GM18526 (cell line): ENCODE measurements around the gene STARD7.

Experiments used
- POLR2A ChIP-seq: IDR thresholded peaks from 3 replicates; pipeline ENCODE4 v1.6.1; 2011; ENCODE audit not compliant: insufficient read length; ENCODE audit errors: extremely low read depth

The STARD7 gene

DNA sequence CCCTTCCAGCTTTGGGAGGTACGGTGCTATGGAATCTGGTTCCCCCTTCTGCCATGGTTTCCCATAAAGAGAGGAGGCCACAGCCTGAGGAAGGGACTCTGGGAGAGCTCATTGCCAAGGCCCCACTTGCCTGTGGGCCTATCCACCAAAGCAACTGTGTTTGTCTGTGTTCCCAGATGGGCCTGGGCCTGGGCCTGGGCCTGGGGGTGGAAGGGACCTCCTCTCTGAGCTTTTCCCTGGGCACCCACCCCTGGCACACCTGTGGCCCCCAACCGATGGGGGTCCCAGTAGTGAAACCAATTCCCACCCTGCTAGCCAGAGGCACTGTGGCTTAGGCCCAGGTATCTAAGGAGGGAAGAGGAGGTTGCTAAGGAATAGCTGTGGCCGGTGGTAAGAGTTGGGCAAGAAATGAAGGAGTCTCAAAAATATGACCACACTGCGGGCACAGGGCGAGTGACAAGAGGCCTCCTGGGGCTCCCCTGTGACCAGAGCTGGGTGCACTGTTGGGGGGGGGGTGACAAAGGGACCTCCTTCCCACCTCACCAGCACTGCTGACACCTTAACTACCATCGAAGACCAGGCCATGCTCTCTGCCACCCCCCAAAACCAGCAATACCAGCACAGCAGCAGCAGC is 58.5 kb downstream of the STARD7 start:
- no peak for TF ChIP-seq POLR2A

- peak; percentile 58 for TF ChIP-seq POLR2A
Observed at GRCh38 chr2:96148410-96149217, 60.0 kb downstream of the STARD7 start.

- no peak for TF ChIP-seq POLR2A
Observed at GRCh38 chr2:96147593-96148201, 60.9 kb downstream of the STARD7 start.

DNA sequence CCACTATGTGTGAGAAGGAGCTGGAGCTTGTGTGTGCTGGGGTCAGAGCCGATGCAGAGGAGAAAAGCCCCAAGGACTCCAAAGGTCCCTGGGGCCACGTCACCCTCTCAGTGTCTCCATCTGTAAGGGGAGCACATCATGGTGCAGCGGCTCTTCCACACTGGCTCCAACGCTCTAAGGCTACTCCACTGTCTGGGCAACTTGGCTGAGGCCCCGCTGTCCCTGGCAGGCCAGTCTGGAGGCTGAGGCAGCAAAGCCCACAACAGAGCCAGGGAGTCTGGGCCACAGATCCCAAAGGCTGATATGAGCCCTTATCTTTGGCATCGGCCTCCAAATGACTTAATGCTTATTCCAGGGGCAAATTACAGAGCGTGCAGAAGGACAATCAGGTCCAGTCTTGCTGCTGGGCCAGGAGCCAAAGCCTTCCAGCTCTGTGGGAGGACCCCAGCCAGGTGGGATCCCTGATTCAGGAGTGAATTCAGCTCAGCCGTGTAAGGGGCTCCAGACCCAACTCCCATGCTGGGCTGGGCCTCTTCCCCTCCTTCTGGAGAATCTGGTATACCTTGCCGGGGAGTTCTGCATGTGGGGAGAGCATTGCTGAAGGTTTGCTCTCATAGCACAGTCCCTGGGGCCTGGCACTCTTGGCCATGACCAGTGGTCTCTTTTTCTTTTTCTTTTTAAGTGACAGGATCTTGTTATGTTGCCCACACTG is 61.6 kb downstream of the STARD7 start:
- TF ChIP-seq POLR2A: no peak

GRCh38 chr2:96146153-96146880 is 62.3 kb downstream of the STARD7 start:
- TF ChIP-seq POLR2A: peak; percentile 49

- no peak for TF ChIP-seq POLR2A
Observed at GRCh38 chr2:96145848-96146152, 62.8 kb downstream of the STARD7 start.

GRCh38 chr2:96145036-96145847 is 63.4 kb downstream of the STARD7 start, which contains the start of gene DUSP2:
Gene DUSP2, minus strand, starts transcription at chr2:96145440. Its CDS starts 86 bp downstream, at chr2:96145354.
- TF ChIP-seq POLR2A: peak; percentile 100

GRCh38 chr2:96144481-96145035 is 64.1 kb downstream of the STARD7 start:
- peak; percentile 45 for TF ChIP-seq POLR2A

DNA sequence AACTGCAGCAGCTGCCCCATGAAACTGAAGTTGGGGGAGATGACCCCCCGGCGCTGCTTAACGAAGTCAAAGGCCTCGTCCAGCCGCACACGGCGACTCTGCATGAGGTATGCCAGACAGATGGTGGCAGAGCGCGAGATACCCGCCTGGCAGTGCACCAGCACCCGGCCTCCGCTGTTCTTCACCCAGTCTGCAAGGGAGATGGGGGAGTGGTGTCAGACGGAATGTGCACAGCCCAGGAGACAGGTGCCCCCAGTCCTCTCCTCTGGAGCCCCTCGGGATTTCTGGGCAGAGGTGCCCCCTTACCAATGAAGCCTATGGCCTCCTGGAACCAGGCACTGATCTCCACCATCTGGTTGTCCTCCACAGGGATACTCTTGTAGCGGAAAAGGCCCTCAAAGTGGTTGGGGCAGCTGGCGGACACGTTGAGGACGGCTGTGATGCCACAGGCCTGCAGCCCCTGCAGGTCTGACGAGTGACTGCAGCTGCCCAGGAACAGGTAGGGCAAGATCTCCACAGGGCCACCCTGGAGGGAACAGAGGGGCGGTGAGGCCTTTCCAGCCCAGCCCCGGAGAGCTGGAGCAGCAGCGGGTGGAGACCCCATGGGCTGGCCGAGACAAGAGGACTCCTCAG is 64.7 kb downstream of the STARD7 start:
- TF ChIP-seq POLR2A: no peak

- TF ChIP-seq POLR2A: peak; percentile 33
Observed at GRCh38 chr2:96143231-96143847, 65.3 kb downstream of the STARD7 start.

GRCh38 chr2:96142217-96143113 is 66.2 kb downstream of the STARD7 start:
- TF ChIP-seq POLR2A: no peak
